Measurements from ENCODE around the gene TWF1.

GRCh38 chr12:43842259-43842658 is 36.1 kb upstream of the TWF1 start:
- TF ChIP-seq CTCF (conservative IDR thresholded peaks at IDR 0.05) = no peak
- TF ChIP-seq ZFX (IDR thresholded peaks at IDR 0.05) = no peak

Measured in C4-2B (cell line).